Measurements from ENCODE around the gene FAM117A.
"Not testable (repeated sequence)": the region's sequence is repeated elsewhere in the genome, so short reads cannot be mapped to it uniquely, and the experiment has no call there.

FAM117A gene

DNA sequence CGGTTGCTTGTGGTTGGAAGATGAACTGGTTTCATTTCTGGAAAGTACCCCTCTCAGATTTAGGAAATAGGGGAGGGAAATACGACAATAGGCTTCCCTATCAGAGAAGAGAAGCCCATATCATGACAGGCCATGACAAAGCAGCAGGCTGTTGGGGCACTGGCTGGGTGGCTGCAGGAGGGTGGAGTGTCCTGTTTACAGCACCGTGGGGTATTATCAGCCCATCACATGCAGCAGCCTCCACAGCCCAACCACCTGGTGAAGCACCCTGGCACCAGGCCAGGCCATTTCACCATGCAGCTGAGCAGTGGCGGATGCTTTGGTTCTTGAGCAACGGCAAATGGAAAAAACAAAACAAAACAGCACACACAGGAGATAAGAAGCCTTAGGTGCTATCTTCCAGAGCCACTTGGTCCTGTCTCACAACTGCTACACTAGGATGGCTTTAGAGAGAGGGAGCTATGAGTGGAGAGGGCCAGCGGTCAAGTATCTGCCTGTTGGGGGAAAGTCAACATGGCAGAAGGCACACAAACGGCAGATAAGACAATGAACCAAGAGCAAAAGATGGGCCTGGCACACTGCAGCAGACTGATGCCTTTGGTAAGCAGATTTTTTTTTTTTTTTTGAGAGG is 24.2 kb downstream of the FAM117A start:
- no peak for DNase-seq

DNA sequence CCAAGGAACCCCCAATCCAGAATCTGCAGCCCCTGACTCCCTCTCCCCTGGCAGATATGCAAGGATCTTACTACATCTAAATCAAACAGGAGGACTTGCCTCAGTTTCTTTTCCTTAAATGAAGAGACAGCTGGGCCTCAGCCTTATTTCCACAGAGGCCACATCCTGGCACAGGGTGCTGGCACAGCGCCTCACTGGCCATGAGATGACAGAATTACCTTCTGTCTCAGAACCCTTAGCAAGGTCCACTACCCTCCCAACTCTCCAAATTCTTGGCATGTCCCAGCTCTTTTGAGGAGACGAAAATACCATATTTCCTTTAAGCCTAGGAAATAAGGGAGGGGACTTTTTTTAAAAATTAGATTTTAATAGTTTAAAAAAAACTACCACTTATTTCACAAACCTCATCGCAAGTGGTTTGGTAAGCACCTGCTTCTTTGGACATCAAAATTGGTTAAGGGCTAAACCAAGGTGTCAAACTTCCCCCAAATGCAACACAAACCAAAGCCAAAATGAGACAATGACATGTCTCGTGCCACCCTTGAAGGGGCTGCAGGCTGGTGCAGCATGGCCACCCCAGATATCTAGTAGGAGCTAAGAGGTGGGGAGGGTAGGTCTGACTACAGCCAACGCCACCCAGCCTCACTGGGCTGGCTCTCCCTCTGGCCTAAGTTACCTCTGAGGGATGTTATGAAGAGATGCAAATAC is 25.3 kb downstream of the FAM117A start:
- no peak for DNase-seq

DNA sequence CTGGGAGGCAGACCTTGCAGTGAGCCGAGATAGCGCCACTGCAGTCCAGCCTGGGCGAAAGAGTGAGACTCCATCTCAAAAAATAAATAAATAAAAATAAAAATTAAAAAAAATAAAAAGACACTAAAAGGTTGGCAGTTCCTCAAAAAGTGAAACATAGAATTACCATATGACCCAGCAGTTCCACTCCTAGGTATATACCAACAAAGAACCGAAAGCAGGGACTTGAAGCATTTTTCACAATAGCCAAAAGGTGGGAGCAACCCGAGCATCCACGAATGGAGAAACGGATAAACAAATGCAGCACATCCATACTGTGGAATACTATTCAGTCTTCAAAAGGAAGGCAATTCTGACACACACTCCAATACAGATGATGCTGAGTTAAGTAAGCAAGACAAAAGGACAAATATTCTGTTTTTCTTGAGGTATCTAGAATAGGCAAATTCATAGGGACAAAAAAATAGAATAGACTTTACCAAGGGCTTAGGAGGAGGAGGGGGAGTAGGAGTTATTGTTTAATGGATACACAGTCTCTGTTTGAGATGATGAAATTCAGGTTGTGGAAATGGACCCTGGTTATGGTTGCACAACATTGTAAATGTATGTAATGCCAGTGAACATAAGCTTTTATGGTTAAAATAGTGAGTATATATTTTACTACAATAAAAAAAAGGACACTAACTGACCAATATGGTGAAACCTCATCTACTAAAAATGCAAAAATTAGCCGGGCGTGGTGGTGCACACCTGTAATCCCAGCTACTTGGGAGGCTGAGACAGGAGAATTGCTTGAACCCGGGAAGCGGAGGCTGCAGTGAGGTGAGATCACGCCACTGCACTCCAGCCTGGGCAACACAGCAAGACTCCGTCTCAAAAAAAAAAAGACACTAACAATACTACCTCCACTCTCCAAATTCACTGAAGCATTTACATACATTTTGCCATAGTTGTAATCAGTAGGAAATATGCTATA is 29.1 kb downstream of the FAM117A start:
- DNase-seq, result no peak

DNA sequence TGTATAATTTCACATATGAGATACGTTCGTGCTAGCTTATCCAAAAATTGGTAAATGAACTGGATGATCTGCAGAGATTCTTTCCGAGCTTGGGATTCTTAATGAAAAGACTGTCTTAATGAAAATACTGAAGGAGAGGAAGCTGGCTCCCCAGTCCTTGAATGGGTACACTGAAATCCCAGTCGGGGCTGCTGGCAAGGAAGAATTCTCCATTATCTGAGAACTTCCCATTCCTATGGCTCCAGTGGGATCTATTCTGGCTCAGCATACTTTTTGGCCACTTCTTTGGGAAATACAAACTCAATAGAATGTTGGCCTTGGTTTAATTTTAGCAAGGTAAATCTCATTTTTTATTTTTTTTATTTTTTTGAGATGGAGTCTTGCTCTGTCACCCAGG is 32.5 kb downstream of the FAM117A start:
- no peak for DNase-seq

DNA sequence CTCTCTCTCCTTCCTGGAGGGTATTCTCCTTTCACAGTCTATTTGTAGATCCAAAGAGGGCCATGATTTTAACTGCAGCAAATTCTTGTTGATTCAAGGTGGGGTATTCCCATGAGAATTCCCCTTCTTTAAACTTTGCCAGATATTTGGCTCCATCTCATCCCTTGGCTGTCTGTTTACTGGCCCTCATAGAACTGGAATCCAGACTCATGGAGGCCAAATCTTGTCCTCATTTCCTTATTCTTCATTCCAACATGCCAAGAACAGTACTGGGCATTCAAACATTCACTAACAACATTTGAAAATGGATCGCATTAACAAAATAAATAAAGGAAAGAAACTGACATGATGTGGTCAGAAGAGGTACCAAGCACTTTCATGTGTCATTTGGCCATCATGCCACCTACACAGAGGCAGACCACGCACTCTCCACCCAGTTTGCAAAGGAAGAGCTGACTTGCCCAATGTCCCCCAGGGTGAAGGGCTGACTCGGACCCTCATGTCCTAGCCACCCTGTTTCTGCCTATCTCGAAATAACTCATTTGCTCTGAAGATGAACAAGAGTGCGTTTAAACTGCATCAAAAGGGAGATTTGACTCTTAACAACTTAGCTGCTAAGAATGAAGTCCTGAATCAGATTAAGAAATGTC is 33.0 kb downstream of the FAM117A start:
- DNase-seq, result no peak

DNA sequence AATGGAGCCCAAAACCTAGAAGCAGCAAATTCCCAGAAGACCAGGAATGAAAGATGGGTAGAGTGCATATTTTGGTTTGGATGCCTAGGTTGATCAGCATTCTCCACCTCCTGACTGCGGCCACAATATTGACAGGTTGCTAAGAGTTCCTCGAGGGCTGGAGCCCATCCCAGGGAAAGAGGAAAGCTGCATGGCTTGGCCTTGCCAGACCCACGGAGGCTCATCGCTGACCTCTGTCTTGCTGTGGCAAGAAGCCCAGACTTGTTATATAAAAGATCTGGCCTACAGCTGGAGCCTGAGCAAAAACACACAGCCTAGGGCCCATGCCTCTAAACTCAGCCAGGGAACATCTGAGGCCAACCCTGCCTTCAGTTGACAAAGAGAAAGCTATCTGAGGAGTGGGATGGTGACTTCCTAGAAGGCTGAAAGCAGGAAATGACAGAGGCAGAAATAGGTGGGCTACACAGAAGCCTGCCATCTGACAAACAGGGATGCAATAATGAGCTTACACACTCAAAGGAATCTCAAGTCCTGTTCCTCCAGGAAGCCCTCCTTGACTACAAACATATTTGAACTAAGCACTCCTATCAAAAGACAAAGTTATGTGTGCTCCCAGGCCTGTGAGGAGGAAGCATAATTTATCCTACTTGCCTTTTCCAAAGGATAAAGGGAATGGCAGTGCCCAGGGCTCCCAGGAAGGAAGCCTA is 33.7 kb downstream of the FAM117A start:
- DNase-seq, result peak; percentile 56

GRCh38 chr17:49729069-49729468 is 34.9 kb downstream of the FAM117A start:
- no peak for DNase-seq

- DNase-seq, result no peak
These were observed 35.5 kb downstream of the FAM117A start for GRCh38 chr17:49728425-49728824.

DNA sequence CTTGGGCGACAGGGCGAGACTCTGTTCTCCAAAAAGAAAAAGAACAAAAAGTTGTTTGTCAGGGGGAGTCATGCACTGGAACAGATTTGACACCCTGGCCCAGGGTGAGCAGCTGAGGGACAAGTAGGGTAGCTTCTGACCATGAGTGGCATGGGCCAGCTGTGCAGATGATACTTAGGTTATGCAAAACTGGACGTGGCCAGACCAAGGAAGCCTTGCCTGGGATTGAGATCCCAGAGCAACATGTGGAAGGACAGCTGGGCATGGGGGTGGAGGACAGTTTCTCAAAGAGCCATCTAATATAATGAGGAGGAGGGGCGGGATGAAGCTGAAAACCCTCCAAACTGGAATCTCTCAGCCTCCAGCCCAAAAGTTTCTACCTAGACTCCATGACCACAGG is 36.6 kb downstream of the FAM117A start:
- DNase-seq, result no peak

- no peak for DNase-seq
These were observed 38.3 kb downstream of the FAM117A start for GRCh38 chr17:49725452-49726130.

- not testable (repeated sequence) for DNase-seq
These were observed 39.4 kb downstream of the FAM117A start for GRCh38 chr17:49724552-49724951.

DNA sequence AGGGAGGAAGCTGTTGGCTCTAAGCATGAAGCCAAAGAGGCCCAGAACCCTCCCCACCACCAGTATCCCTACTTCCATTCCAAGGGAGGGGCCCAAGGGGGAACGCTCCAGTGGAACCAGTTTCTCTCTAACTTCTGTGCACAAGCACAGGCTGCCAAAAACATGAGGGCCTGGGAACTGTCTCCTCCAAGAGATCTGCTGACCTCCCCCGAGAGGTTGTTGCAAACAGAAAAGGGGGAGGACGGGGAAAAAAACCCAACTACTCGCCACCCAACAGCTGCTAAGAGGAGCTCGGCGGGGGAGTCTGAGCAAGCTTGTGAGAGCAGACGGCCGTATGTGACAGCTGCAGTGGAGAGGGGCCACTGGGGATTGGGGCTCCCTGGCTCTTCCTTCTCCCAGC is 40.5 kb downstream of the FAM117A start:
- no peak for DNase-seq

DNA sequence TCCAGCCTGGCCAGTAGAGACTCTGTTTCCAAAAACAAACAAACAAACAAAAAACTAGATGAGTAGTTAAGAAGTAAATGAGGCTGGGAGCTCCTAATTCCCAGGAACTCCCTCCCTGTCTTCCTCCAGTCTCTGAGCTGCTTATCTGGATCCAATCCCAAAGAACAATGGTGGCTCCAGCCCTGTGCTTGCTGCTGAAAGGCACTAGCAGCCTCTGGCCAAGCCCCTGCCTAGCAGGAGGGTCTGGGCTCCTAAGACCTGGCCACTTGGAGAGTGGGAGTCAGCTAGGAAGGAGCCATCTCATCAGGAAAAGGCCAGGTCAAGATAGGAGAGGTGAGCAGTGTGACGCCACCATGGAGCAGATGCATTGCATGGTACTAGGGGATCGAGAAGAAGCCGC is 41.9 kb downstream of the FAM117A start:
- DNase-seq, result no peak

GRCh38 chr17:49717371-49717861 is 46.5 kb downstream of the FAM117A start:
- DNase-seq, result no peak

DNA sequence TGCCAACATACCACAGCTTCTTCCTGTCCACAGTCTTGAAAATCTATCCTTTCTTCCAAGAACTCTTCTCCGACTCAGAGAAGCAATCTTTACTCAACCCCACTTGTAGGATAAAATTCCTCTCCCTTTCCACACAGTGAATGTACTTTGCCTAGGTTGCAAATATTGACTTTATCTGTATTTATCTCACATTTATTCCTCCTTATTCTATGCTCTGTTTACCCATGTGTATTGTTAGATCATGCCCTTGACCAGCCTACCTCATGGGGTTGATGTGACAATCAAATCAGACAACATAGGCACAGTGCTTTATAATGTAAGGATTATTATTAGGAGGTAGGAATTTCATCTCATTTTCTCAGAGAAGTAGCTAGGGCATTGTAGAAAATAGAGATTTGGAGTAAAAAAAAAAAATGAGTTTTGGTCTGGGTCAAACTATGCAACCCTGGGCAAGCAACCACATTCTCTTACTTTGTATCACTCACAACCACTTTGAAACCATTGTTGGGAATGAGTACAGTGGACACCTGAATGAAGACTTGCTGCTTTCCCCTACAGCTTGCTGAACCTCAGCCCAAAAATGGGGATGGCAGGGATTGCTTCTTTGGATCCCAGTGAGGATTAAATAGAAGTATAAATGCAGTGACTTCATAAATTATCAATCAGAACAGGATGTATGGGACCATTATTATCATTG is 47.1 kb downstream of the FAM117A start:
- DNase-seq, result no peak

GRCh38 chr17:49715717-49716279 is 48.1 kb downstream of the FAM117A start:
- DNase-seq, result no peak

DNA sequence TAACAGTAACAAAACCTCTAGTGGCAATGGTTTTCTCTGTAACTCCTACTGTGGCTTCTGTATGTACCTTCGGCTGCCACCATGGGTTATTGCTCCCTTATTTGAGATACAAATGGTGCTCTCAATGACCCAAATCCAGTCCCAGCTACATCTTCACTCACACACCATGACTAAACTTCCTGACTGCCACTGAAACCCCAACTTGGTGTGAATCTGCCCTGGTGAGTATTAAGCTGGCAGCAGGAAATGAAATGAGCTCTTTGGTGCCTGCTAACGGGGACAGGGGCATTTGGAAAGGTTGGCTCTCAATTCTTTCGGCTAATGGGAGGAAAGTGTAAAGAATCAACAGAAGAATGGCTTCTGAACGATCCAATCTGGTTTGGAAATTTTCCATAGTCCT is 48.7 kb downstream of the FAM117A start:
- DNase-seq, result no peak

- peak; percentile 10 for DNase-seq
These were observed 55.3 kb downstream of the FAM117A start for GRCh38 chr17:49708515-49709183.

- DNase-seq, result peak; percentile 99
These were observed 56.1 kb downstream of the FAM117A start, which contains the start of gene SLC35B1 for GRCh38 chr17:49707608-49708514. Gene SLC35B1, minus strand, starts transcription at chr17:49707964. Its CDS starts 131 bp downstream, at chr17:49707833.
